Keratinocyte (primary cell): ENCODE measurements around the gene FRRS1L. TPM values are rescaled to one million over a fixed set of nuclear protein-coding genes. Genes with fewer than 3 reads are reported as not detected.

Source experiments
- DNase-seq: peaks from one replicate; pipeline ENCODE4 v3.0.0-alpha.2; 2011; ENCODE audit warnings: low read depth, missing footprints, low spot score
- FAIRE-seq: peaks from 2 replicates; lab custom pipeline; 2011; peaks lifted over from hg19 to GRCh38; lab: Jason Lieb, UNC
- H2AFZ ChIP-seq: 2 replicates; pipeline ENCODE4 v1.6.0; 2012; ENCODE audit warnings: low read length, control low read depth, inconsistent platforms; ENCODE audit not compliant: control insufficient read depth
- H3K27ac ChIP-seq: 2 replicates; pipeline ENCODE4 v1.5.1; 2011; ENCODE audit warnings: low read length; ENCODE audit not compliant: control insufficient read depth, insufficient read depth
- H3K27me3 ChIP-seq: 3 replicates; pipeline ENCODE4 v1.6.0; 2011; ENCODE audit warnings: low read length; ENCODE audit not compliant: control insufficient read depth, insufficient read depth; ENCODE audit errors: extremely low read depth
- H3K36me3 ChIP-seq, 2 experiments: 2 replicates in 1 of 2; 3 replicates in 1 of 2; pipeline ENCODE4 v1.5.1; 2011; ENCODE audit warnings: low read length in 2 of 2, mild to moderate bottlenecking in 1 of 2; ENCODE audit not compliant: control insufficient read depth in 2 of 2, insufficient read depth in 2 of 2; ENCODE audit errors: extremely low read depth in 1 of 2
- H3K4me1 ChIP-seq: 3 replicates; pipeline ENCODE4 v1.5.1; 2011; ENCODE audit warnings: low read length; ENCODE audit not compliant: control insufficient read depth, insufficient read depth; ENCODE audit errors: extremely low read depth
- H3K4me2 ChIP-seq: 3 replicates; pipeline ENCODE4 v1.6.0; 2011; ENCODE audit warnings: low read depth, low read length; ENCODE audit not compliant: control insufficient read depth, insufficient read depth; ENCODE audit errors: extremely low read depth
- H3K4me3 ChIP-seq, 3 experiments: fragments of 200-600 bp in 1 of 3; sonication (generic) in 1 of 3; 2 replicates in 2 of 3; 3 replicates in 1 of 3; pipeline ENCODE4 v1.5.1; 2011 to 2016; ENCODE audit warnings: low read length in 3 of 3, mild to moderate bottlenecking in 3 of 3, control low read depth in 2 of 3, inconsistent platforms in 1 of 3, low read depth in 1 of 3, mixed read lengths in 1 of 3, mixed run types in 1 of 3, moderate library complexity in 1 of 3; ENCODE audit not compliant: control insufficient read depth in 2 of 3, insufficient read depth in 2 of 3; ENCODE audit errors: extremely low read depth in 1 of 3
- H3K79me2 ChIP-seq: 2 replicates; pipeline ENCODE4 v1.6.0; 2012; ENCODE audit warnings: low read length; ENCODE audit not compliant: control insufficient read depth, insufficient read depth
- H3K9ac ChIP-seq: 3 replicates; pipeline ENCODE4 v1.6.0; 2011; ENCODE audit warnings: low read length; ENCODE audit not compliant: control insufficient read depth, insufficient read depth; ENCODE audit errors: extremely low read depth
- H3K9me1 ChIP-seq: 3 replicates; pipeline ENCODE4 v1.6.0; 2011; ENCODE audit warnings: low read length; ENCODE audit not compliant: control insufficient read depth, insufficient read depth; ENCODE audit errors: extremely low read depth
- H3K9me3 ChIP-seq: 2 replicates; pipeline ENCODE4 v1.5.1; 2012; ENCODE audit warnings: low read depth, low read length; ENCODE audit not compliant: control insufficient read depth
- H4K20me1 ChIP-seq: 3 replicates; pipeline ENCODE4 v1.6.0; 2011; ENCODE audit warnings: low read length; ENCODE audit not compliant: control insufficient read depth, insufficient read depth; ENCODE audit errors: extremely low read depth
- CTCF ChIP-seq, 3 experiments: IDR thresholded peaks in 1 of 3; conservative IDR thresholded peaks in 1 of 3; optimal IDR thresholded peaks in 1 of 3; 2 replicates in 2 of 3; 3 replicates in 1 of 3; pipeline versions ENCODE3 to v1.5.1; 2011; ENCODE audit warnings: low read length in 3 of 3, mild to moderate bottlenecking in 3 of 3, moderate library complexity in 2 of 3, control low read depth in 1 of 3, inconsistent platforms in 1 of 3; ENCODE audit not compliant: insufficient read depth in 2 of 3; ENCODE audit errors: extremely low read depth in 1 of 3
- EZH2 ChIP-seq: IDR thresholded peaks from one replicate; pipeline ENCODE4 v1.6.1; 2012; ENCODE audit warnings: inconsistent platforms, mild to moderate bottlenecking, low read length, moderate library complexity
- dilution Hi-C: fragments of 300-500 bp; cut with MboI; formaldehyde crosslinking; loops from one replicate; pipeline ENCODE4 v1.7.0; 2020; ENCODE audit warnings: low sequenced_read_pairs; ENCODE audit not compliant: extremely low pct_ligation_motif_present
- polyA plus RNA-seq, 5 experiments: library from polyadenylated mRNA; depleted of rRNA in 3 of 5; stranded (reverse) in 3 of 5; stranded (forward) in 1 of 5; unstranded in 1 of 5; fragments of >200 nt; gene quantifications; 1 replicate in 1 of 5; 2 replicates in 3 of 5; 3 replicates in 1 of 5; pipeline versions ENCODE4 v1.2.1 to v1.2.3, GENCODE V29; 2011 to 2012; ENCODE audit warnings: missing spikeins in 2 of 5, low read depth in 1 of 5, low replicate concordance in 1 of 5

FRRS1L gene
- polyA plus RNA-seq, 1 donor (not counting 4 experiments of a cell fraction or from before 2014, with no cell fraction given): not detected

GRCh38 chr9:109190151-109190550 is 23.1 kb upstream of the FRRS1L start:
- TF ChIP-seq CTCF (optimal IDR thresholded peaks at IDR 0.05 in 1 of 3, IDR thresholded peaks at IDR 0.05 in 1 of 3, conservative IDR thresholded peaks at IDR 0.05 in 1 of 3; ENCODE audit: extremely low read depth in 1 of 3, insufficient read depth in 2 of 3, low read length in 3 of 3) (no peak), EZH2 (no peak)
- H3K9me1 ChIP-seq: no peaks in the 10 kb centered on the region
- no peak overlapping the region for H3K4me2 ChIP-seq
- H3K9ac ChIP-seq: no peak overlapping the region
- no peak overlapping the region for H3K27ac ChIP-seq
- H2AFZ ChIP-seq: peak overlapping the region; percentile 13
- DNase-seq (no peak), FAIRE-seq (no peak)
- H3K4me1 ChIP-seq: no peaks in the 10 kb centered on the region
- H3K27me3 ChIP-seq: peaks cover 13% of the 10 kb centered on the region
- dilution Hi-C loops: no loop called here
- no peak overlapping the region for H3K4me3 ChIP-seq
- H3K36me3 ChIP-seq: no peaks in the 10 kb centered on the region
- H3K9me3 ChIP-seq: no peaks in the 10 kb centered on the region
- no peaks in the 10 kb centered on the region for H3K79me2 ChIP-seq
- no peaks in the 10 kb centered on the region for H4K20me1 ChIP-seq

GRCh38 chr9:109186857-109187520 is 19.9 kb upstream of the FRRS1L start:
- TF ChIP-seq EZH2 (no peak), CTCF (optimal IDR thresholded peaks at IDR 0.05 in 1 of 3, IDR thresholded peaks at IDR 0.05 in 1 of 3, conservative IDR thresholded peaks at IDR 0.05 in 1 of 3; ENCODE audit: extremely low read depth in 1 of 3, insufficient read depth in 2 of 3, low read length in 3 of 3) (no peak)
- peaks cover 7% of the 10 kb centered on the region for H3K27me3 ChIP-seq
- no peaks in the 10 kb centered on the region for H3K9me3 ChIP-seq
- no peak overlapping the region for H3K4me2 ChIP-seq
- no peaks in the 10 kb centered on the region for H3K79me2 ChIP-seq
- no peaks in the 10 kb centered on the region for H3K9me1 ChIP-seq
- DNase-seq (no peak), FAIRE-seq (no peak)
- no peaks in the 10 kb centered on the region for H4K20me1 ChIP-seq
- H3K36me3 ChIP-seq: no peaks in the 10 kb centered on the region
- H2AFZ ChIP-seq: no peak overlapping the region
- no peak overlapping the region for H3K27ac ChIP-seq
- no peak overlapping the region for H3K4me3 ChIP-seq
- no peak overlapping the region for H3K9ac ChIP-seq
- H3K4me1 ChIP-seq: no peaks in the 10 kb centered on the region
- dilution Hi-C loops: loop anchor here (10.0 kb wide), 1 partner anchor 62 kb away; no protein-coding TSS in a partner anchor
